DMS 273 treated with DMSO at 0.1 percent for 48 hours (cell line): ENCODE data around the gene CTPS1.

ENCODE experiments used
- DNase-seq: peaks from one replicate; lab custom pipeline; 2025; lab: John Stamatoyannopoulos, UW

Gene CTPS1

DNA sequence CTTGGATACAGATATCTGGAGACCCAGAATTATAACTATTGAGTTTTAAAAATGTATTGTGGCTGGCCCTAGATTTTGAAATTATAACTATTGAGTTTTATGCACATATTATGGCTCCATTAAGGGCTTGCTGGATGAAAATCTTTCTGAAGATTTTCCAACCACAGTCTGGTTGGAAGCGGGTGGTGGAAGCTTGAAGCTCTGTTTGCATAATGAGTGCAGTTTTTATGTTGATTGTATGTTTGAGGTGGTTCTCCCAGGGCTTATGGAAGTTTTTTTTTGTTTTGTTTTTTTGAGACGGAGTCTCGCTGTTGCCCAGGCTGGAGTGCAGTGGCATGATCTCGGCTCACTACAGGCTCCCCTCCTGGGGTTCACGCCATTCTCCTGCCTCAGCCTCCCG, 10.1 kb upstream of the CTPS1 start:
- DNase-seq = no peak

- DNase-seq = no peak
Measured at GRCh38 chr1:40971966-40972365, 7.5 kb upstream of the CTPS1 start.

DNA sequence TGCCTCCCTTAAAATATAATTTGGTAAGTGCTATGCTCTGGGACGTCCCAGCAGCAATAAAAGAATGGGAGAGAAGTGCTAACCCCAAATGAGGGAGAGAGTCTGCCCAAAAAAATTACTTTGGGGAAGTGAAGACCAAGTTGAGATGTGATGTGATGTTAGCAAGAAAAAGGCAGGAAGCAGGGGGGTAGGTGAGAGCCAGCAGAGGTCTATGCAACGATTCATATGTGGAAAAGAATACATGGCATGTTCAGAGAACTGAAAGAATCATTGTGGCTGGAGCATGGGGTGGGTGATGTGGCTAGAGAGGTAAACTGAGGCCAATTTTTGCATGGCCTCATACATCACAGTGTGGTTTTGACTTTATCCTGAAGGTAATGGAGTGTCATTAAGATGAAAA, 5.6 kb upstream of the CTPS1 start:
- DNase-seq = no peak

- no peak for DNase-seq
Measured at GRCh38 chr1:40974945-40975344, 4.6 kb upstream of the CTPS1 start.

DNA sequence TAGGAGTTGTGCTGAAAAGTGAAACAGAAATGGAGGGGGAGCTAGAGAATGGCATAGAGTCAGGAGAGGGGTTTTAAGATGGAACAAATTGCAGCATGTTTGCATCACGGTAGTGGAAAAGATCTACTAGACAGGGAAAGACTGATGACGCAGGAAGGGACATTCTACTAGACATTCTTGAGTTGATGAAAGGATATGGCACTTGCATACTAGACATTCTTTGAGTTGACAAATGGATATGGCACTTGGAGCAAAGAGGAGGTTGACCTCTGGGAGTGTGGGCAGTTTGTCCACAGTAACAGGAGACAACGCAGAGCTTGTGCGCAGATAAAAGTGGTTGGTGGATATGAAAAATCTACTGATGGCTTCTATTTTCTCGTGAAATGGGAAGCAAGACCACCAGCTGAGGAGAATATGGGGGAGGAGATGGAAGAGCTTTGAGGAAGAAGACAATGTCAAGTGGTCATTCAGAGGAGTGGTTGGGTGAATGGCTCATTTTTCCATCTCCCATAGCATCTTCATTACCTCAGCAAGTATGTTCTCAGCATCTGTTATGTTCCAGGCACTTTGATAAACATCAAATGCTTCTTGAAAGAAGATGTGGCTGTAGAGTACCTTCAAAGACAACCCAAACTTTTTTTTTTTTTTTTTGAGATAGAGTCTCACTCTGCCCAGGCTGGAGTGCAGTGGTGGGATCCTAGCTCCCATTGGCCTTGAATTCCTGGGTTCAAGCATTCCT, 2.4 kb upstream of the CTPS1 start:
- no peak for DNase-seq

DNA sequence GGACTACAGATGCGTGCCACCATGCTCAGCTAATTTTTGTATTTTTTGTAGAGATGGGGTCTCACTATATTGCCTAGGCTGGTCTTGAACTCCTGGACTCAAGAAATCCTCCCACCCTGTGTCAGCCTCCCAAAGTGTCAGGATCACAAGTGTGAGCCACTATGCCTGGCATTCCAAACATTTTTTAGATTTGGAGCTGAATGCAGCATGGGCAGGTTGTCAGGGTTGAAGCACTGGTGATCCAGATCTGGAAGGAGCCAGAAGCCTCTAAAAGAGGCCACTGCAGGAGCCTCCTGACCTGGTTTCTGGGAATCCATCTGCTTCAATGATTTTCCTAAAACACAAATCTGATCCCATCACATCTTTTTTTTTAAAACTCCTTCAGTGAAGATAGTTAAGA, 1.8 kb upstream of the CTPS1 start:
- no peak for DNase-seq

- no peak for DNase-seq
Measured at GRCh38 chr1:40978886-40979240, 633 bp upstream of the CTPS1 start.

- no peak for DNase-seq
Measured at GRCh38 chr1:40980068-40980452, 564 bp downstream of the CTPS1 start.

DNA sequence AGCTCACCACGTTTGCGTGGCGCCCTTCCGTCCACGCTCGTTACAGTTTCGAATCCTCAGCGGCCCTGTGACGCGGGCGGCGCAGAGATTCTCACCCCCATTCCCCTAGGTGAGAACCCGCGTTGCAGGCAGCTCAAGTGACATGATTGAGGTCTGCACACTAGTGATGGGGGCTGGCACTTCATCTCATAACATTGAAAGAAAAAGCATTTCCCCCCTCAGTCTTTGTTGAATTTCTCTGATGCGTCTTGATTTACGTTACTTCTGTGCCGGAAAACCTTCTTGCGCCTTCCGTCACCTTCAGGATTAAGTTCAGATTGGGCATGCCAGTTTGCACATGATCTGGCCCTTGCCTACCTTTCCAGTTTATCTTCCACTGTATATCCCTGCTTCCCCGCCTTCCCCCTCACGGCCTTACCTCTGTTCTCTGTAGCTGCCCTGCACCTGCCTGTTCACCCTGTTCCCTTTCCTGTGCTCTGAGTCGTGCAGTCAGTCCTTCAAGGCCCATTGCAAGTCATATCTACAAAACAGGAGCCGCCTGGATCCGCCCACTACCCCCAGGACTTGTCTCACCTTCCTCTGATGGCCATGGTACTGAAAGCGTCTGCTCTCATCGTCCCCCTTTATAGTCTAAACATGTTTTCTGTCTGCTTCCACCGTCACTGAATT, 1.1 kb downstream of the CTPS1 start:
- DNase-seq = peak; percentile 98

- DNase-seq = no peak
Measured at GRCh38 chr1:40981691-40982448, 2.4 kb downstream of the CTPS1 start.

GRCh38 chr1:40982721-40983120, 3.2 kb downstream of the CTPS1 start:
- DNase-seq = no peak

GRCh38 chr1:40983286-40983685, 3.8 kb downstream of the CTPS1 start:
- no peak for DNase-seq

- no peak for DNase-seq
Measured at GRCh38 chr1:40984066-40984465, 4.6 kb downstream of the CTPS1 start.

GRCh38 chr1:40984531-40984930, 5.0 kb downstream of the CTPS1 start:
- DNase-seq = no peak

DNA sequence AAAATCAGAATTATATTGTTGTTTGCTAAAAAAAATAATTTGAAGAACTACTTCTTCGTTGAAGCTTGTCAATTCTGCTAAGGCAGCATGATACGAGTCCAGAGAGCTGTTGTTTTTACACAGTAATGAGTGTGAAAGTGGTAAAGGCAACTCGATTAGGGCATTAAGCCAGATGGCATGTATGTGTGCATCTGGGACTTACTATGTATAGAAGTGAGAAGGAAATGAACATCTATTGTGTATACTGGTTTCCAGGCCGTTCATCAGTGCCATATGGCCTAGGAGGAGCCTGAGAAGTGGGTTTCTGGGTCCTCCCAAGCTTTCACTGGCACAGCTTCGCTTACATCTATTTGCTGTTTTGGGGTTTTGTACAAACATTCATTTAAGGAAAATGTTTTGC, 5.7 kb downstream of the CTPS1 start:
- DNase-seq = peak; percentile 100

DNA sequence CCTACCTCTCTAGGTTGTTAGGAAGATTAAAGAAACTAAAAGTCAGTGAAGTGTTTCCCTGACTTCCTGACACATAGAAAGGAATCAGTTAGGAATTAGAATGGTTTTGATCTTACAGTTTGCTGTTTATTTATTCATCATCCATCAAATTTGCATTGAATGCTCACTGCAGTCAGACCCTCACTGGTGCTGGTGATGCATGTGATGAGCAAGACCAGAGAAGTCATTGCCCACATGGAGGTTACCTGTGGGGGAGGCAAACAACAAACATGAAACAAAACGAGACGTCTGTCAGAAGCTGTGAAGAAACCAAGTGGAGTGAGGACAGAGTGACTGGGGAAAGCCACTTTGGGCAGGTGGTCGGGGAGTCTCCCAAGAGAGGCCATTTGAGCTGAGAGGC, 6.4 kb downstream of the CTPS1 start:
- DNase-seq = no peak

- DNase-seq = no peak
Measured at GRCh38 chr1:40986328-40986783, 6.9 kb downstream of the CTPS1 start.

DNA sequence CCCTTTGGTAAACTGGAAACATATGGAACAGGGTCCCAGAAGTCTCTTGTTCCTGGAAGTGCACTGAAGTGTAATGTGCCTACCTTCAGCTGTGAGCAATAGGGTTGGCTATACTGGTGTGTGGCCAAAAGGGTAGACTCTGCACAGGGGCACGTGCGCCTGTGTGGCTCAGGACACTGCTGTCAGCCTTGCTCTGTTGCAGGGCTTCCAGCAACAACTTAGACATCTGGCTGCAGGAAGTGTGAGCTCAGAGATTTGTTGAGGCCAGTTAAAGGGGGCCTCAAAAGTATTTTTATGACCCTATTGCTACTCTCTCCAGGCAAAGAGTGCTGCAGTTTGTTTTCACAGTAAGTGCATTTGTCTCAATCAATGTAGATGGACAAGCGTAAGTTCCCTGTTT, 7.5 kb downstream of the CTPS1 start:
- DNase-seq = no peak

DNA sequence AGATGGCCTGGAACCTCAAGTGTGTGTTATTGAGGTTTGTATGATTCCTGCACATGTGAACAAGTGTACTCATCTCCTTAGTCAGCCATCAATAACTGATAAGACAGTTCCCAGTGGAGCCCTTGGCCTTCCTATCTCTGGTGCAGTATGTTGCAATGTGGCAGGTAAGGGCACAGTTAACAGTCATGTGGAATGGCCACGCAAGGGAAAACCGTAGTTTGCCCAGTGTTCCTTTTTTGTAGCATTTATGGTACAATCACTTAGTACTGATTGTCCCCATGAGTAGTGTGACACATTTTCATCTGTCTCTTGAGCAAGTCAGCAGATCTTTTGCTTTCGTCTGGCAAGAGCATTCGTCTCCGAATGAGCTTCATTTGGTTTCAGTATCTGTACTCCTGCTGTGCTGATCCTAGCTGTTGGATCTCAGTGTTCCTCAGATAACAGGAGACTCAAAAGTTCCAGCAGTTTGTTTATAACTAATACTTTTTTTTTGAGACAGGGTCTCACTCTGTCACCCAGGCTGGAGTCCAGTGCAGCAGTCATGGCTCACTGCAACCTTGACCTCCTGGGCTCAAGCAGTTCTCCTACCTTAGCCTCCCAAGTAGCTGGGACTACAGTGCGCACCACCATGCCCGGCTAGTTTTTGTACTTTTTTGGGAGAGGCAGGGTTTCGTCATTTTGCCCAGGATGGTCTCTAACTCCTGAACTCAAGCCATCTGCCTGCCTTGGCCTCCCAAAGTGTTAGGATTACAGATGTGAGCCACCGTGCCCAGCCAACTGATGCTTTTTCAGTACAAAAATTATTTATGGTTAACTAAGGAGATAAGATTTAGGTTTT, 8.2 kb downstream of the CTPS1 start:
- no peak for DNase-seq

GRCh38 chr1:40988280-40988679, 8.8 kb downstream of the CTPS1 start:
- no peak for DNase-seq

DNA sequence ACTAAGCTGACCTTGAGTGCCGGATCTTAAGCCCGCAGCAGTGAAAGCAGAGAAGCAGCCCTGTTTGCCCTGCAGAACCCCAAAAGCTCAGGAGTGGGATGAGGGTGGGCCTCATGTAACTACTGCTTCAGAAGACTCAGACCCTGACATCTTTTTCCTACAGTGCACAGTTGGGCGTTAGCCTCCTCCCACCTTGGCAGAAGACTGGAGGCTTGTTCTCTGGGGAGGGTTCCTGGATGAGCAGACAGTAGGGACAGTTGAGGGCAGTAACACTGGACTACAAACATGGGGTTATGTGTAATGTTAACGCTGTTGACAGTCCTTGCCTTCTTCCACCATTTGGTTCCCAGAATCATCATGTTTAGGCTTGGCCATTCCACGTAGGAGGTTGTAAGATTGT, 9.6 kb downstream of the CTPS1 start:
- DNase-seq = no peak

DNA sequence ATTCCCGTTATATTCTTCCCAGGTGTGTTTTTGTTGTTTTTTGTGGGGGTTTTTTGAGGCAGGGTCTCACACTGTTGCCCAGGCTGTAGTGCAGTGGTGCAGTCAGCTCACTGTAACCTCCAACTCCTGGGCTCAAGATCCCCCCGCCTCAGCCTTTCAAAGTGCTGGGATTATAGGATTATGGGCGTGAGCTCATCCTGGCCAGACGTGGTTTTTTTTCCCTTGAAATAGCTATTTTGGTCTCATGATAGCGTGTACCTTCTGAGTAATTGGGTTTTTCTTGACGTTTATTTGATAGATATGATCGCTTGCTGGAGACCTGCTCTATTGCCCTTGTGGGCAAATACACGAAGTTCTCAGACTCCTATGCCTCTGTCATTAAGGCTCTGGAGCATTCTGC, 17.6 kb downstream of the CTPS1 start:
- no peak for DNase-seq
